Kidney (tissue), 14 donors: ENCODE results near the gene TMOD1. TPM values are rescaled to one million over a fixed set of nuclear protein-coding genes. Genes with fewer than 3 reads are reported as not detected.

Source experiments
- DNase-seq, 5 donors: peaks; one replicate each; pipeline ENCODE4 v3.0.0-alpha.2; 2013 to 2020
- FAIRE-seq: peaks from 2 replicates; lab custom pipeline; 2012; peaks lifted over from hg19 to GRCh38; lab: Jason Lieb, UNC
- H3K27ac ChIP-seq, 2 donors: one replicate each; pipeline ENCODE4 v1.7.0; 2013; ENCODE audit warnings: low read depth in 2 of 2, low read length in 2 of 2, inconsistent platforms in 1 of 2
- H3K27me3 ChIP-seq: one replicate; pipeline ENCODE4 v1.7.1; 2013; ENCODE audit warnings: low read length, inconsistent platforms; ENCODE audit not compliant: control insufficient read depth, insufficient read depth
- H3K36me3 ChIP-seq, 3 donors: one replicate each; pipeline versions ENCODE4 v1.7.0 to v1.7.1; 2013; ENCODE audit warnings: low read length in 3 of 3, control low read depth in 1 of 3, inconsistent platforms in 1 of 3; ENCODE audit not compliant: insufficient read depth in 3 of 3, control insufficient read depth in 2 of 3
- H3K4me1 ChIP-seq, 3 donors: one replicate each; pipeline versions ENCODE4 v1.7.0 to v1.7.1; 2013; ENCODE audit warnings: low read length in 3 of 3, inconsistent platforms in 1 of 3, low read depth in 1 of 3; ENCODE audit not compliant: control insufficient read depth in 2 of 3, insufficient read depth in 2 of 3
- H3K4me3 ChIP-seq, 3 donors: one replicate each; pipeline versions ENCODE4 v1.7.0 to v1.8.1; 2013; ENCODE audit warnings: low read length in 3 of 3, control low read depth in 1 of 3, inconsistent platforms in 1 of 3
- H3K9ac ChIP-seq, 3 donors: one replicate each; pipeline versions ENCODE4 v1.7.0 to v1.7.1; 2013; ENCODE audit warnings: low read length in 3 of 3, control low read depth in 1 of 3, inconsistent platforms in 1 of 3
- H3K9me3 ChIP-seq, 3 donors: one replicate each; pipeline versions ENCODE4 v1.7.0 to v1.7.1; 2013; ENCODE audit warnings: low read length in 3 of 3, control low read depth in 1 of 3, inconsistent platforms in 1 of 3; ENCODE audit not compliant: control insufficient read depth in 2 of 3, insufficient read depth in 1 of 3
- CTCF ChIP-seq: IDR thresholded peaks from 3 replicates; pipeline ENCODE4 v1.5.1; 2012; ENCODE audit warnings: mild to moderate bottlenecking, moderate library complexity, borderline replicate concordance; ENCODE audit not compliant: insufficient read depth; ENCODE audit errors: extremely low read depth
- intact Hi-C: fragments of 100-400 bp; cut with DNase I; formaldehyde crosslinking; loops from one replicate; pipeline ENCODE4 v1.11.1; 2022
- polyA plus RNA-seq: library from polyadenylated mRNA; stranded (reverse); fragments of 350-450 nt; fragmentation: Illumina TruSeq; extraction: RNeasy Lipid Tissue Mini Kit (QIAGEN cat#74804); gene quantifications from one replicate; pipeline ENCODE4 v1.2.3, GENCODE V29; 2014; ENCODE audit warnings: low read depth, low replicate concordance; ENCODE audit not compliant: insufficient read depth
- total RNA-seq: library from RNA; stranded (reverse); fragmentation: NEBNext Ultra II Directional; extraction: Animal tissue kit (Norgen Biotek cat#: 25700); gene quantifications from one replicate; pipeline ENCODE4 v1.2.1, GENCODE V29; 2021
- donor health status: control.
- donor health status: control.
- donor health status: control.
- donor health status: control.
- donor health status: control.
- donor health status: DM: yes; HTN: yes; CAD: no.
- donor health status: Normal renal cell carcinoma (clear cell type).

The TMOD1 gene
- total and polyA plus RNA-seq, 2 donors from 2014 or later: 8.1 to 14.9 TPM

- intact Hi-C loops: no loop called here
Measured at GRCh38 chr9:97508852-97509251, 7.4 kb downstream of the TMOD1 start.

GRCh38 chr9:97510797-97511654 lies 9.6 kb downstream of the TMOD1 start:
- no peaks in the 10 kb centered on the region for H3K36me3 ChIP-seq
- H3K27ac ChIP-seq: no peak overlapping the region
- intact Hi-C loops: no loop called here
- peaks cover 0 to 2% (median 0%) of the 10 kb centered on the region in 3 donors for H3K9me3 ChIP-seq
- no peaks in the 10 kb centered on the region for H3K27me3 ChIP-seq
- no peak overlapping the region for H3K9ac ChIP-seq
- no peak for FAIRE-seq
- H3K4me3 ChIP-seq: no peak overlapping the region
- no peaks in the 10 kb centered on the region for H3K4me1 ChIP-seq
- no peak for DNase-seq
- TF ChIP-seq CTCF: no peak

More at GRCh38 chr9:97508852-97509251, 7.4 kb downstream of the TMOD1 start:
- Histone ChIP-seq H3K4me3 (no peak overlapping the region), H3K9me3 (peaks cover 0 to 2% (median 0%) of the 10 kb centered on the region in 3 donors), H3K36me3 (no peaks in the 10 kb centered on the region), H3K4me1 (no peaks in the 10 kb centered on the region), H3K27ac (no peak overlapping the region), H3K9ac (no peak overlapping the region), H3K27me3 (peaks cover 9% of the 10 kb centered on the region)
- TF ChIP-seq CTCF: no peak
- DNase-seq (no peak), FAIRE-seq (no peak)

- no peaks in the 10 kb centered on the region for H3K4me1 ChIP-seq
- peaks cover 0 to 2% (median 0%) of the 10 kb centered on the region in 3 donors for H3K9me3 ChIP-seq
- H3K27me3 ChIP-seq: no peaks in the 10 kb centered on the region
- no peak overlapping the region for H3K27ac ChIP-seq
- FAIRE-seq: no peak
- no peak for DNase-seq
- intact Hi-C loops: no loop called here
- H3K4me3 ChIP-seq: no peak overlapping the region
- no peaks in the 10 kb centered on the region for H3K36me3 ChIP-seq
- no peak overlapping the region for H3K9ac ChIP-seq
- no peak for TF ChIP-seq CTCF
Measured at GRCh38 chr9:97511655-97512427, 10.4 kb downstream of the TMOD1 start.
